Bronchial epithelial cell (primary cell): Measurements from ENCODE around the gene FGF11. TPM values are rescaled to one million over a fixed set of nuclear protein-coding genes. Genes with fewer than 3 reads are reported as not detected.
A peak's percentile ranks its signal among the peaks of the same experiment; 100 is the strongest.
"Not testable (repeated sequence)": the region's sequence is repeated elsewhere in the genome, so short reads cannot be mapped to it uniquely, and the experiment has no call there.

Source experiments
- DNase-seq: peaks from one replicate; pipeline ENCODE4 v3.0.0-alpha.2; 2010; ENCODE audit warnings: low read depth
- FAIRE-seq: peaks from 2 replicates; lab custom pipeline; 2011; peaks lifted over from hg19 to GRCh38; lab: Jason Lieb, UNC
- H3K27me3 ChIP-seq: 2 replicates; pipeline ENCODE4 v1.5.1; 2011; ENCODE audit warnings: low read length; ENCODE audit not compliant: control insufficient read depth, insufficient read depth
- H3K36me3 ChIP-seq: 2 replicates; pipeline ENCODE4 v1.5.1; 2011; ENCODE audit warnings: low read length; ENCODE audit not compliant: control insufficient read depth, insufficient read depth
- H3K4me3 ChIP-seq: 2 replicates; pipeline ENCODE4 v1.5.1; 2011; ENCODE audit warnings: mild to moderate bottlenecking, low read depth, low read length, control low read depth
- CTCF ChIP-seq: IDR thresholded peaks from 2 replicates; pipeline ENCODE4 v1.5.1; 2011; ENCODE audit warnings: mild to moderate bottlenecking, moderate library complexity, low read length, control low read depth, inconsistent platforms; ENCODE audit not compliant: insufficient read depth, severe bottlenecking
- total RNA-seq: library from RNA; depleted of rRNA; stranded (reverse); fragments of >200 nt; gene quantifications from 2 replicates; pipeline ENCODE4 v1.2.1, GENCODE V29; 2014

FGF11 gene
- total RNA-seq, 1 donor from 2014 or later = 12.4 TPM

GRCh38 chr17:7467498-7467897 lies 28.2 kb downstream of the FGF11 start:
- Histone ChIP-seq H3K27me3 (no peaks in the 10 kb centered on the region), H3K36me3 (peaks cover 21% of the 10 kb centered on the region), H3K4me3 (no peak overlapping the region)
- FAIRE-seq = no peak
- DNase-seq = no peak
- TF ChIP-seq CTCF = no peak

GRCh38 chr17:7468290-7468689 lies 29.0 kb downstream of the FGF11 start:
- Histone ChIP-seq H3K36me3 (peaks cover 19% of the 10 kb centered on the region), H3K27me3 (no peaks in the 10 kb centered on the region), H3K4me3 (no peak overlapping the region)
- no peak for FAIRE-seq
- TF ChIP-seq CTCF = no peak
- DNase-seq = no peak

- H3K36me3 ChIP-seq = peaks cover 13% of the 10 kb centered on the region
- H3K27me3 ChIP-seq = no peaks in the 10 kb centered on the region
- FAIRE-seq (no peak), DNase-seq (no peak)
- no peak for TF ChIP-seq CTCF
- no peak overlapping the region for H3K4me3 ChIP-seq
These were observed 29.6 kb downstream of the FGF11 start for GRCh38 chr17:7468804-7469389.

GRCh38 chr17:7469843-7470242 lies 30.5 kb downstream of the FGF11 start:
- DNase-seq, H3K27me3 ChIP-seq, FAIRE-seq, H3K4me3 ChIP-seq: not testable (repeated sequence)
- H3K36me3 ChIP-seq = peaks cover 12% of the 10 kb centered on the region

- H3K27me3 ChIP-seq, FAIRE-seq, H3K4me3 ChIP-seq, DNase-seq: not testable (repeated sequence)
- peaks cover 12% of the 10 kb centered on the region for H3K36me3 ChIP-seq
These were observed 31.2 kb downstream of the FGF11 start for GRCh38 chr17:7470457-7470973.

GRCh38 chr17:7471729-7472128 lies 32.4 kb downstream of the FGF11 start:
- peak; percentile 50 for FAIRE-seq
- H3K4me3 ChIP-seq = no peak overlapping the region
- no peak for DNase-seq
- no peak for TF ChIP-seq CTCF
- H3K27me3 ChIP-seq = no peaks in the 10 kb centered on the region
- peaks cover 6% of the 10 kb centered on the region for H3K36me3 ChIP-seq

- not testable (repeated sequence) for DNase-seq, FAIRE-seq, H3K36me3 ChIP-seq, H3K4me3 ChIP-seq, H3K27me3 ChIP-seq
These were observed 35.5 kb downstream of the FGF11 start for GRCh38 chr17:7474767-7475166.
